KMS-11 (cell line): ENCODE measurements around the gene TRIM8.

Experiments used
- H2AFZ ChIP-seq: fragments of 200-600 bp; sonication (generic); 2 replicates; pipeline ENCODE4 v1.6.1; 2016; ENCODE audit warnings: antibody characterized with exemption, mixed run types, low read depth
- H3K27ac ChIP-seq: fragments of 200-600 bp; sonication (generic); 2 replicates; pipeline ENCODE4 v1.6.1; 2016; ENCODE audit warnings: mild to moderate bottlenecking, mixed run types
- H3K27me3 ChIP-seq: fragments of 200-600 bp; sonication (generic); 2 replicates; pipeline ENCODE4 v1.6.1; 2017; ENCODE audit warnings: mild to moderate bottlenecking, low read depth, mixed run types, moderate library complexity; ENCODE audit not compliant: insufficient read depth
- H3K36me3 ChIP-seq: fragments of 200-600 bp; sonication (generic); 2 replicates; pipeline ENCODE4 v1.6.1; 2017; ENCODE audit warnings: mild to moderate bottlenecking, mixed run types; ENCODE audit not compliant: insufficient read depth
- H3K4me1 ChIP-seq: fragments of 200-600 bp; sonication (generic); 2 replicates; pipeline ENCODE4 v1.6.1; 2016; ENCODE audit warnings: mild to moderate bottlenecking, low read depth, mixed run types; ENCODE audit not compliant: poor library complexity, severe bottlenecking
- H3K4me2 ChIP-seq: fragments of 200-600 bp; sonication (generic); 2 replicates; pipeline ENCODE4 v1.7.0; 2016; ENCODE audit warnings: mild to moderate bottlenecking, mixed run types
- H3K4me3 ChIP-seq: fragments of 200-600 bp; sonication (generic); IDR thresholded peaks from 2 replicates; pipeline ENCODE4 v1.6.1; 2017; ENCODE audit warnings: low read depth, low read length, mixed read lengths; ENCODE audit not compliant: insufficient read depth
- H3K79me2 ChIP-seq: fragments of 200-600 bp; sonication (generic); 2 replicates; pipeline ENCODE4 v1.6.1; 2016; ENCODE audit warnings: low read depth, mixed run types; ENCODE audit not compliant: insufficient read depth
- H3K9ac ChIP-seq: fragments of 200-600 bp; sonication (generic); 2 replicates; pipeline ENCODE4 v1.6.1; 2016; ENCODE audit warnings: mild to moderate bottlenecking, mixed run types
- H4K20me1 ChIP-seq: fragments of 200-600 bp; sonication (generic); 2 replicates; pipeline ENCODE4 v1.6.1; 2016; ENCODE audit warnings: mild to moderate bottlenecking, mixed run types; ENCODE audit not compliant: insufficient read depth
- CTCF ChIP-seq: fragments of 200-600 bp; sonication (generic); conservative IDR thresholded peaks from 2 replicates; pipeline ENCODE4 v1.6.1; 2017; ENCODE audit warnings: low read depth, mild to moderate bottlenecking, antibody characterized with exemption, low read length, moderate library complexity, mixed read lengths

TRIM8 gene

GRCh38 chr10:102624751-102625645 is 19.3 kb upstream of the TRIM8 start:
- H3K27ac ChIP-seq = no peak overlapping the region
- H4K20me1 ChIP-seq = no peaks in the 10 kb centered on the region
- H2AFZ ChIP-seq = no peak overlapping the region
- no peaks in the 10 kb centered on the region for H3K36me3 ChIP-seq
- H3K9ac ChIP-seq = no peak overlapping the region
- TF ChIP-seq CTCF = no peak
- H3K27me3 ChIP-seq = no peaks in the 10 kb centered on the region
- H3K4me3 ChIP-seq = no peak overlapping the region
- H3K4me2 ChIP-seq = no peak overlapping the region
- H3K4me1 ChIP-seq = no peaks in the 10 kb centered on the region
- no peaks in the 10 kb centered on the region for H3K79me2 ChIP-seq

- Histone ChIP-seq H3K4me2 (no peak overlapping the region), H3K27me3 (no peaks in the 10 kb centered on the region), H4K20me1 (no peaks in the 10 kb centered on the region), H3K4me1 (no peaks in the 10 kb centered on the region), H3K36me3 (no peaks in the 10 kb centered on the region), H3K4me3 (no peak overlapping the region), H2AFZ (no peak overlapping the region), H3K27ac (no peak overlapping the region), H3K79me2 (no peaks in the 10 kb centered on the region), H3K9ac (no peak overlapping the region)
- no peak for TF ChIP-seq CTCF
These were observed 18.1 kb upstream of the TRIM8 start for GRCh38 chr10:102626026-102626685.

GRCh38 chr10:102627291-102627735 is 17.0 kb upstream of the TRIM8 start:
- Histone ChIP-seq H3K27ac (no peak overlapping the region), H2AFZ (no peak overlapping the region), H3K9ac (no peak overlapping the region), H4K20me1 (no peaks in the 10 kb centered on the region), H3K4me2 (no peak overlapping the region), H3K79me2 (no peaks in the 10 kb centered on the region), H3K4me3 (no peak overlapping the region), H3K27me3 (no peaks in the 10 kb centered on the region), H3K4me1 (no peaks in the 10 kb centered on the region), H3K36me3 (no peaks in the 10 kb centered on the region)
- no peak for TF ChIP-seq CTCF

- no peaks in the 10 kb centered on the region for H3K4me1 ChIP-seq
- H2AFZ ChIP-seq = no peak overlapping the region
- no peaks in the 10 kb centered on the region for H3K79me2 ChIP-seq
- no peak overlapping the region for H3K4me3 ChIP-seq
- no peak overlapping the region for H3K4me2 ChIP-seq
- no peak overlapping the region for H3K9ac ChIP-seq
- no peaks in the 10 kb centered on the region for H3K27me3 ChIP-seq
- H3K27ac ChIP-seq = no peak overlapping the region
- H4K20me1 ChIP-seq = no peaks in the 10 kb centered on the region
- TF ChIP-seq CTCF = no peak
- no peaks in the 10 kb centered on the region for H3K36me3 ChIP-seq
These were observed 16.5 kb upstream of the TRIM8 start for GRCh38 chr10:102627736-102628293.
